Erythroblast (primary cell): Measurements from ENCODE around the gene FASN.

ENCODE experiments used
- GATA1 ChIP-seq: IDR thresholded peaks from 2 replicates; pipeline ENCODE4 v1.6.1; 2011; ENCODE audit warnings: low read depth, mild to moderate bottlenecking, control low read depth, low read length, moderate library complexity
- POLR2A ChIP-seq: IDR thresholded peaks from 2 replicates; pipeline ENCODE4 v1.6.1; 2011; ENCODE audit warnings: mild to moderate bottlenecking, low read length

DNA sequence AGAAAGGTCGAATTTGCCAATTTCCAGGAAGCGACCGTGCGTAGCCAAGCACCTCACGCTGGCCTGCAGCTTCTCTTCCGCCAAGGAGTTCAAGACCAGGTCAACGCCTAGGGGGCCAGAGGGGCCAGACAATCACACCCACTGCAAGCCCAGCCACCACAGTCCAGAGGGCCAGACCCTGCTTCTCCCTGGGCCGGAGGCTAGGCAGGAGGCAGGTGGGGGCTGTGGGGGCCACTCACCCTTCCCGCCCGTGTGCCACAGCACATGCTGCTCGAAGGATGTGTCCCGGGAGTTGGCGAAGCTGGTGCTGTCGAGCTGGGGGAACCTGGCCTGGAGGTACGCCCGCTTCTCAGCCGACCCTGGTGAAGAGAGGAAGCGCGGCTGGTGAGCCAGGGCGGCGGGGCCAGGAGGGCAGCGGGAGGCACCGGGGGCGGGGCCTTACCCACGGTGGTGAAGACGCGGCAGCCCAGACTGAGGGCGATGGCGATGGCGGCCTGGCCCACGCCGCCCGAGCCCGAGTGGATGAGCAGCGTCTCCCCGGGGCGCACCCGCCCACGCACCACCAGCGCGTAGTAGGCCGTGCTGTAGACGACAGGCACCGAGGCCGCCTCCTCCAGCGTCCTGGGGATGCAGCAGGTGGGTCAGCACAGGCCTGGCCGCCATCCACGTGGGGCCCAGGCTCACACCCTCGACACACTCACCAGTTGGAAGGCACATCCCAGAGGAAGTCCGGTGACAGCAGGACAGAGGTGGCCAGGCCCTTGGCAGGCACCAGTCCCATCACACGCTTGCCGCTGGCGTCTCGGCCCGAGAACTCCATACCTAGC is 14.3 kb downstream of the FASN start:
- TF ChIP-seq POLR2A: no peak
- no peak for TF ChIP-seq GATA1
